ENCODE results near the gene PXMP2. TPM values are rescaled to one million over a fixed set of nuclear protein-coding genes. Genes with fewer than 3 reads are reported as not detected.
"Not testable (repeated sequence)": the region's sequence is repeated elsewhere in the genome, so short reads cannot be mapped to it uniquely, and the experiment has no call there.

Gene PXMP2
- total RNA-seq, 4 donors from 2014 or later, result 62.1 to 181 (median 128) TPM

- H3K4me1 ChIP-seq, result peaks cover 0 to 11% (median 0%) of the 10 kb centered on the region in 4 donors
- intact Hi-C loops (cut with DNase I; ENCODE audit: low total_unique reads) (no loop called here), in situ Hi-C loops (cut with MboI; ENCODE audit: low pct_ligation_motif_present in 1 of 4, low pct_unique_long_range_greater_than_20kb in 1 of 4, low sequenced_read_pairs in 3 of 4) (no loop called here)
- no peaks in the 10 kb centered on the region for H3K27me3 ChIP-seq
- H3K36me3 ChIP-seq, result peaks cover 0 to 9% (median 1%) of the 10 kb centered on the region in 4 donors
- TF ChIP-seq POLR2A (IDR thresholded peaks at IDR 0.05) (no peak), POLR2AphosphoS5 (IDR thresholded peaks at IDR 0.05) (no peak), CTCF (IDR thresholded peaks at IDR 0.05) (no peak), EP300 (IDR thresholded peaks at IDR 0.05; ENCODE audit: low read depth) (no peak)
- H3K4me3 ChIP-seq, result no peak overlapping the region
- no peak for DNase-seq
- 89 to 97% methylated on average over 7 to 9 of the region's 9 CpGs for WGBS, 2 donors (ENCODE audit: low coverage in 1 of 2)
- no peaks in the 10 kb centered on the region for H3K9me3 ChIP-seq
- no peak overlapping the region for H3K27ac ChIP-seq
These were observed 9.9 kb upstream of the PXMP2 start for GRCh38 chr12:132677492-132677891.

- TF ChIP-seq CTCF (IDR thresholded peaks at IDR 0.05) (no peak), POLR2AphosphoS5 (IDR thresholded peaks at IDR 0.05) (no peak), POLR2A (IDR thresholded peaks at IDR 0.05) (no peak), EP300 (IDR thresholded peaks at IDR 0.05; ENCODE audit: low read depth) (no peak)
- H3K4me1 ChIP-seq, result peaks cover 9 to 24% (median 19%) of the 10 kb centered on the region in 4 donors
- WGBS, 2 donors (ENCODE audit: low coverage in 1 of 2), result 92% methylated on average over 5 of the region's 5 CpGs; no CpG with 5 or more reads in 1 of the 2 donors
- in situ Hi-C loops (cut with MboI; ENCODE audit: low pct_ligation_motif_present in 1 of 4, low pct_unique_long_range_greater_than_20kb in 1 of 4, low sequenced_read_pairs in 3 of 4) (no loop called here), intact Hi-C loops (cut with DNase I; ENCODE audit: low total_unique reads) (no loop called here)
- no peak overlapping the region for H3K27ac ChIP-seq
- no peak for DNase-seq
- no peaks in the 10 kb centered on the region for H3K9me3 ChIP-seq
- H3K36me3 ChIP-seq, result no peaks in the 10 kb centered on the region
- no peaks in the 10 kb centered on the region for H3K27me3 ChIP-seq
- no peak overlapping the region for H3K4me3 ChIP-seq
These were observed 2.0 kb upstream of the PXMP2 start for GRCh38 chr12:132685400-132685799.

GRCh38 chr12:132686825-132687210 is 569 bp upstream of the PXMP2 start:
- DNase-seq, result no peak
- Histone ChIP-seq H3K27me3 (no peaks in the 10 kb centered on the region), H3K27ac (peak overlapping the region; percentile 77 to 89 (median 84)), H3K4me3 (peak overlapping the region; percentile 58 to 100 (median 91)), H3K9me3 (no peaks in the 10 kb centered on the region), H3K4me1 (peaks cover 9 to 24% (median 19%) of the 10 kb centered on the region in 4 donors), H3K36me3 (peaks cover 0 to 11% (median 0%) of the 10 kb centered on the region in 4 donors)
- in situ Hi-C loops (cut with MboI; ENCODE audit: low pct_ligation_motif_present in 1 of 4, low pct_unique_long_range_greater_than_20kb in 1 of 4, low sequenced_read_pairs in 3 of 4), result no loop called here
- intact Hi-C loops (cut with DNase I; ENCODE audit: low total_unique reads), result no loop called here
- WGBS, 2 donors (ENCODE audit: low coverage in 1 of 2), result 0% methylated on average over 4 of the region's 55 CpGs; no CpG with 5 or more reads in 1 of the 2 donors
- TF ChIP-seq CTCF (IDR thresholded peaks at IDR 0.05) (no peak), POLR2AphosphoS5 (IDR thresholded peaks at IDR 0.05) (no peak), POLR2A (IDR thresholded peaks at IDR 0.05) (no peak), EP300 (IDR thresholded peaks at IDR 0.05; ENCODE audit: low read depth) (no peak)

- Histone ChIP-seq H3K36me3 (peaks cover 0 to 11% (median 0%) of the 10 kb centered on the region in 4 donors), H3K4me3 (peak overlapping the region in 3 of 4 donors; percentile 17 to 30 (median 27)), H3K27me3 (no peaks in the 10 kb centered on the region), H3K9me3 (no peaks in the 10 kb centered on the region), H3K4me1 (peaks cover 9 to 24% (median 19%) of the 10 kb centered on the region in 4 donors), H3K27ac (peak overlapping the region; percentile 48 to 76 (median 58))
- in situ Hi-C loops (cut with MboI; ENCODE audit: low pct_ligation_motif_present in 1 of 4, low pct_unique_long_range_greater_than_20kb in 1 of 4, low sequenced_read_pairs in 3 of 4), result no loop called here
- 64 to 69% methylated on average over 11 to 18 of the region's 18 CpGs for WGBS, 2 donors (ENCODE audit: low coverage in 1 of 2)
- TF ChIP-seq EP300 (IDR thresholded peaks at IDR 0.05; ENCODE audit: low read depth), result no peak
- TF ChIP-seq POLR2AphosphoS5 (IDR thresholded peaks at IDR 0.05), result peak; percentile 27 to 78 (median 77)
- peak; percentile 84 for TF ChIP-seq POLR2A (IDR thresholded peaks at IDR 0.05)
- intact Hi-C loops (cut with DNase I; ENCODE audit: low total_unique reads), result no loop called here
- peak; percentile 78 for DNase-seq
These were observed 1.8 kb downstream of the PXMP2 start for GRCh38 chr12:132689227-132689626.

- peak overlapping the region; percentile 48 to 76 (median 58) for H3K27ac ChIP-seq
- intact Hi-C loops (cut with DNase I; ENCODE audit: low total_unique reads), result no loop called here
- 92 to 94% methylated on average over 7 to 9 of the region's 9 CpGs for WGBS, 2 donors (ENCODE audit: low coverage in 1 of 2)
These were observed 2.7 kb downstream of the PXMP2 start for GRCh38 chr12:132690112-132690511.

GRCh38 chr12:132692030-132692429 is 4.6 kb downstream of the PXMP2 start:
- peaks cover 8 to 11% (median 9%) of the 10 kb centered on the region in 4 donors for H3K4me1 ChIP-seq
- H3K4me3 ChIP-seq; in situ Hi-C loops (cut with MboI; ENCODE audit: low pct_ligation_motif_present in 1 of 4, low pct_unique_long_range_greater_than_20kb in 1 of 4, low sequenced_read_pairs in 3 of 4); H3K27me3 ChIP-seq; intact Hi-C loops (cut with DNase I; ENCODE audit: low total_unique reads); H3K27ac ChIP-seq; H3K9me3 ChIP-seq; DNase-seq: not testable (repeated sequence)
- WGBS, 2 donors (ENCODE audit: low coverage in 1 of 2), result 100% methylated on average over 3 of the region's 3 CpGs; no CpG with 5 or more reads in 1 of the 2 donors
- peaks cover 0 to 24% (median 5%) of the 10 kb centered on the region in 4 donors for H3K36me3 ChIP-seq

More at GRCh38 chr12:132690112-132690511, 2.7 kb downstream of the PXMP2 start:
- H3K27me3 ChIP-seq, result no peaks in the 10 kb centered on the region
- no peak overlapping the region for H3K4me3 ChIP-seq
- peaks cover 0 to 11% (median 0%) of the 10 kb centered on the region in 4 donors for H3K36me3 ChIP-seq
- H3K4me1 ChIP-seq, result peaks cover 9 to 24% (median 19%) of the 10 kb centered on the region in 4 donors
- no peaks in the 10 kb centered on the region for H3K9me3 ChIP-seq
- in situ Hi-C loops (cut with MboI; ENCODE audit: low pct_ligation_motif_present in 1 of 4, low pct_unique_long_range_greater_than_20kb in 1 of 4, low sequenced_read_pairs in 3 of 4), result no loop called here
- DNase-seq, result no peak
- TF ChIP-seq EP300 (IDR thresholded peaks at IDR 0.05; ENCODE audit: low read depth) (no peak), CTCF (IDR thresholded peaks at IDR 0.05) (no peak), POLR2AphosphoS5 (IDR thresholded peaks at IDR 0.05) (no peak), POLR2A (IDR thresholded peaks at IDR 0.05) (no peak)
